NCI-H1048 (cell line): ENCODE data around the gene C1orf21.

ENCODE experiments used
- DNase-seq: peaks from one replicate; lab custom pipeline; 2025; lab: John Stamatoyannopoulos, UW

The C1orf21 gene

GRCh38 chr1:184627007-184627341 lies 240.1 kb downstream of the C1orf21 start:
- no peak for DNase-seq

DNA sequence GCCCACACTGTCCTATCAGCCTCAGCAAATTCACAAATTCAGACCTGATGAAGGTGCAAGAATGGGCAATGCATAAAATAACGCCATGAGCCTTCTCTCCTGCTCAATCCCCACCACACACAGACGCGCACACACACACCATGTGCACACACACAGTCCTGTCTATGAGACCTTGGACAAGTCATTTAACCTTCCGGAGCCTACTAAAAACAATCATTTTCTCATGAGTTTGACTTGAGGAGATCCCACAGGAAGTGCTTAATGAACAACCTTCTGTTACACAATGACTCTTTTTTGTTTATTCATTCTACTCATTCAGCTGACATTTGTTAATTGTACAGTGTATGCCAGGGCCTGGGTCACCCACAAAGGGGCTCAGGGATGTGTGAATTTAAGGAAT lies 242.4 kb downstream of the C1orf21 start:
- no peak for DNase-seq

GRCh38 chr1:184630679-184631060 lies 243.8 kb downstream of the C1orf21 start:
- no peak for DNase-seq

GRCh38 chr1:184632415-184633175 lies 245.8 kb downstream of the C1orf21 start:
- no peak for DNase-seq

GRCh38 chr1:184633785-184634184 lies 247.0 kb downstream of the C1orf21 start:
- no peak for DNase-seq

- DNase-seq = no peak
These were observed 247.5 kb downstream of the C1orf21 start for GRCh38 chr1:184634296-184634695.

DNA sequence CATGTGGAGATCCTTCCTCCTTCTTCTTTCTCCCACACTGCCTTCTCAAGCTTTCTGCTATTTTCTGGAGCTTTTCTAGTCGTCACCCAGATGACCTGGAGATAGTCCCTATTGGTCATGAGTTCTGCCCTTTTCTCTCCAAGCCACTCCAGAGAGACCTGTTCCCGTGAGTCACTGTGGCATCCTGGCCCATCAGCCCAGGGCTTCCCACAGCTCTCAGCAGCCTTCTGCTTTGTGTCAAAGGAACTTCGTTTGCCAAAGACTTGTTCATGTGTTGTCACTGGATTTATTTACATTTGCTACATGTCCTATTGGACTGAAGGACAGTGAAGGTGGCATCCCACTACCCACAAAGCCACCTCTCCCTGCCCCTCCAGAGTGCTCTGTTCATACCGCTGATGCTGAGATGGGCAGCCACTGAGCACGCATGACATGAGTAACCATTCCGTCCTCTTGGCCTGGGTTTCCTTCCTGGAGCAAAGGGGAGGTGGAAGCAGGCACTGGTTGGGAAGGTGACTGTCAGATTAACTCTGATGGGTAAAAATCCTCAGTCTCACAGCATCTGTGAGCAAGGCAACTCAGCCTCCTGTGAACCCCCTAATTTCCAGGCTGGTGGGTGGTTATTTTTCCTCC lies 248.6 kb downstream of the C1orf21 start:
- DNase-seq = no peak

DNA sequence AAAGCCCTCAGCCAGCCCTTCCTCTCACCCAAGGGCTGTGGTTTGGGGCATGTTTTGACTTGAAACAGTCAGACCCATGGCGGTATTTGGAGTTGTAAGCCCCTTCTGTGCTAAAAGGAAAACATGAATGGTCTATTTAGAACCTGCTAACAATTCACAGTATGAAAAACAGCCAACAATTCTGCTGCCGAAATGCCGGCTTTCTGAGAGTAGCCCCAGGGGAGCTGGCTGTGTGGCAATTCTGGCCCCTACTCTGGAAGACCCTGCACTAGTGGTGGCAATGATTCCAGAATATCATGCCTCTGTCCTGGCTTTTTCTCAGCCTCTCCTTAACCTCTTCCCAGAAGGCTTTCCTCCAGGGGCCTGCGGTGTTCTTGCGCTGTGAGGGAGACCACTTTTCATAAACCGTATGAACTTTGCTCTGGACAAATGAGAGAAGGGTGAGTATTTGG lies 249.2 kb downstream of the C1orf21 start:
- DNase-seq = no peak

DNA sequence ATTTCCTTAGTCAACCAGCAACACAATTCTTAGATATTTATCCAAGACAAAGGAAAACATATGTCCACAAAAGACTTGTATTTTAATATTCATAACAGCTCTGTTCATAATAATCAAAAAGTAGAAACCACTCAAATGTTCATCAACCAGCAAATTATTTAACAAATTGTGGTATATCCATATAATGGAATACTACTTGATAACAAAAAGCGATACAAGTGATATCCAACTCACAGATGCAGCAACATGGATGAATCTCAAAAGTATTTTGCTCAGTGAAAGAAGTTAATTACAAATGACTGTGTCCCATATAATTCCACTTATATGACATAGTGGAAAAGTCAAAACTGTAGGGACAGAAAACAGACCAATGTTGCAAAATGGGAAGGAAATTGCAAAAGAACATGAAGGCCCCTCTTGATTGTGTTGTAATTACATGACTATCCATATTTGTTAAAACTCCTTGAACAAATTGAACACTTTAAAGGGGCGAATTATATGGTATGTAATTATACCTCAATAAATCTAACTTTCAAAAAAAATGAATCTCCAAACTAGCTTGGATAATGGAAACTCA lies 250.9 kb downstream of the C1orf21 start:
- DNase-seq = no peak

DNA sequence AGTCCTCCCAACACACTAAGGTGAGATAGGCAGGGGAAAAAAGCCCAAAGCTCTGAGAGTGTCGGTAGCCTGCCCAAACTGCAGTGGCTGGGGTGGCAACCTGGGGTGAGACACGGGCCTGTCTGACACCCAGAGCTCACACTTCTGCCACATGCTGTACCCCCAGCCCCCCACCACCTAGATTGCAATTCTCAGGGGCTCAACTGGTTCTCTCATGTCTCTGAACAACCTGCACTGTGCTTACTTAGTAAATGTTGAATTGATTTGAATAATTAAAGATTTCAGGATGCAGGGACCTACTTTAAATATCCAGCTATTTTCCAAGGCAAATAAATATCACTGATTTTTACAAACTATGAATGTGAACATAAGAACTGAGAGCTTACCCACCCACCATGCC lies 252.4 kb downstream of the C1orf21 start:
- no peak for DNase-seq

- DNase-seq = no peak
These were observed 253.7 kb downstream of the C1orf21 start for GRCh38 chr1:184640505-184640904.

- DNase-seq = no peak
These were observed 255.1 kb downstream of the C1orf21 start for GRCh38 chr1:184641894-184642293.

DNA sequence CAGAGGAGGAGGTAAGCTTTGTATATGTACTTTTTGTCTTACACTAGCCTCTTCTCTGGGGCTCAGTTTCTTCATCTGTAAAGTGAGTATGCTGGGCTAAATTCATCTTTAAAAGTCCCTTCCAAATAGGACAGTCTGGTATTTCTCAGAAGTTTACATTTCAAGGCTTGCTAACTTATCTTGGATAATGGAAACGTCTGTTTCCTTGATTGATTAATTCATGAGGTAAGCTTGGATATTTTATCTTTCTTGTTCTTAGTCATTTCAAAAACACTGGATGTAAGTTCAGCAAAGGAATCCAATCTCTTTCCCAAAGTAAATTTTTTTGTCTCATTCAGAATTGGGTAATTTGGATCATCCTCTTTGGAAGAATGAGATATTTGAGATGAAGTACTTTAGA lies 256.8 kb downstream of the C1orf21 start:
- DNase-seq = no peak

GRCh38 chr1:184644771-184645170 lies 257.9 kb downstream of the C1orf21 start:
- DNase-seq = no peak

GRCh38 chr1:184646178-184646701 lies 259.4 kb downstream of the C1orf21 start:
- no peak for DNase-seq

DNA sequence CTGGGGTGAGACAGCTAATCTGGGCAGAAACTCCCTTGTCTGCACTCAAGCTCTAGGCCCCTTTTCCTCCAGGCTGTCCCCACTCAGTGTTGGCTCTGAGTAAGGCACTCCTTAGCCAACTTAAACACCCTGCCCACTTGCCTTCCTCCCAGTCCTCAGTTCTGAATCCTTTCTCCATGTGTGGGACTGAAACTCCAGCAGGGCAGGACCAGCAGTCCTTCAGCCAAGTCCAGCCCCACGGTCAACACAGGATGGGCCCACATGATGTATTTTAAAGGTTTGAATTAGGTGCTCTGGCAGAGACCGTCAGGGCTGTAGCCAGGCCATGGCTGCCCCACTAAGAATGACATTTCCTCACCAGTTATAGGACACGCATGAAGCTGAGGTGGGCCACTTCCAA lies 260.0 kb downstream of the C1orf21 start:
- DNase-seq = no peak

DNA sequence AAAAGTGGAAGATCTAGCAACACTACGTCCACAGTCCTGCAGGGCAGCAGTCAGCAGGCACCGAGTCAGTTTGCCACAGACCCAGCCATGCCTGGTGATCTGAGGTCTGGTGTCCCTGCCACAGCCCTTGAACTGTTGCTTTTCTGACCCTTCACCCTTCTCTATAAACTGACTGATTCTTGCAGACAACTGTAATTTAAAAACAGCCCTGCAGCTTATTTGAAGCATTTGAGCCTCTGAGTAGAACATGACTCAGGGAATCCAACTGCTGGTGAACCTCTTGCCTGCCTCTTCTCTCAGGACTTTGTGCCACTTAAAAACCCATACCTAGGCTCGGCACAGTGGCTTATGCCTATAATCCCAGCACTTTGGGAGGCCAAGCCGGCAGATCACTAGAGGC lies 260.6 kb downstream of the C1orf21 start:
- DNase-seq = no peak

GRCh38 chr1:184648160-184648855 lies 261.5 kb downstream of the C1orf21 start:
- DNase-seq = no peak

DNA sequence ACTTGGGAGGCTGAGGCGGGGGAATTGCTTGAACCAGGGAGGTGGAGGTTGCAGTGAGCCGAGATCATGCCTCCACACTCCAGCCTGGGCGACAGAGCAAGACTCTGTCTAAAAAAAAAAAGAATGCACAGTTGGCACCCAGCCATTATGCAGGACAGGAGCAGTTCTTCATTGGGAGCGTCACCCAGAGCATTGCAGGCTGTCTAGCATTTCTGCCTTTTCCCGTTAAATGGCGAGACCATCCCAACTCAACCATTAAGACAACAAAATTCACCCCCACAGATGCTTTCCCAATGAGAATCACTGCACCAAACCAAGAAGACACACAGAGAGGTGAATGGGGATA lies 262.0 kb downstream of the C1orf21 start:
- DNase-seq = no peak

DNA sequence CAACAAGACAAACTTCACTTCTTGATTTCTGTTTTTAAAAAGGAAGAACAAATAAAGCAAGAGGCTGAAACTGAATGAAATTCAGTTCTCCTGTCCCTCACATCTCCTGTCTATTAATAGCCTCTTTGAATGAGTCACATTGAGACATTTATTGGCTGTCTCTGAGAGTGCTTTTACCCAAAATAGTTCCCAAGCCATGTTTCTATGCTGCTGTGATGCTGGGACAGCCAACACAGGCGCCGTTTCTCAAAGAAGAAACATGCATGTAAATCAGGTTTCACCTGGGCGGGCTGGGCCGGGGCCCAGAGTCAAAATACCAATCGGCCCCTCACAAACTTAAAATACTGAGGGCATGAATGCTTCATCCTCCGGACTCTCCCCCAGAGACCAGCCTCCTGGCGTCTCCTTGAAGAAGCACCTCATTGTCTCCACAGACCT lies 262.6 kb downstream of the C1orf21 start:
- DNase-seq = no peak

- no peak for DNase-seq
These were observed 263.5 kb downstream of the C1orf21 start for GRCh38 chr1:184650177-184650866.

DNA sequence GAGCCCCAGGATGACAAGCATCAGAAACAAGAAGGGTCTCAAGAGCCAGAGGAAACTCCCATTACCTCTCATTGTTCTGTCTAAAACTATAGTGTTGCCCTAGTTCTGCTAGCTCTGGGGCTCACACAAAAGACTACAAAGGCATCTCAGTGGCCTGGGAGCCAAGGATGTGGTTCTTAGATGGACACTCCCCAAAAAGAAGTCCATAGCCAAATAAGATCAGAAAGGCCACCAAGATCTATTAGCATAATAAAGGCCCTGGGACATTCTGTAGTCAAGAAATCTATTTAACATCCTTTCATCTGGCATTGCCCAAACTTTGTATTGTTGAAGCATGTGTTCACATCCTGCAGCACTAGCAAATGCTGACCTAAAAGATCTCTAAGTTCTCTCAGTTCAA lies 268.4 kb downstream of the C1orf21 start:
- DNase-seq = no peak
